SH-SY5Y (cell line): ENCODE data around the gene HUWE1.

ENCODE experiments used
- GATA2 ChIP-seq: IDR thresholded peaks from 2 replicates; pipeline ENCODE4 v1.6.1; 2011; ENCODE audit warnings: mild to moderate bottlenecking, low read depth, low read length
- GATA3 ChIP-seq: IDR thresholded peaks from 2 replicates; pipeline ENCODE4 v1.6.1; 2011; ENCODE audit warnings: low read depth, mild to moderate bottlenecking, low read length, moderate library complexity

Gene HUWE1

DNA sequence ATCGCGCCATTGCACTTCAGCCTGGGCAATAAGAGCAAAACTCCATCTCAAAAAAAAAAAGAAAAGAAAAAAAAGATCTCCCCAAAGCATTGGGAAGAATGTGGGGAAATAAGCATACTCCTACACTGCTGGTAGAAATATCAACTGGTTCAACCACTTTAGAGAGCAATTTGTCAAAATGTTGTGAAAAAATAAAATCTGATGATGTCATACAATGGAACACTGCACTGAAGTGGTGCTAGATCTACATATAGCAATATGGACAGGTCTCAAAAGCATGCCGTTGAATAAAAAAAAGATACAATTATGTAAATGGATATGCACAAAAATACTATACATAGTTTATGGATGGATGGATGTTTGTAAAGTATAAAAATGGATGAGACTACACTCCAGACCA, 18.3 kb upstream of the HUWE1 start:
- TF ChIP-seq GATA2 (no peak), GATA3 (no peak)

DNA sequence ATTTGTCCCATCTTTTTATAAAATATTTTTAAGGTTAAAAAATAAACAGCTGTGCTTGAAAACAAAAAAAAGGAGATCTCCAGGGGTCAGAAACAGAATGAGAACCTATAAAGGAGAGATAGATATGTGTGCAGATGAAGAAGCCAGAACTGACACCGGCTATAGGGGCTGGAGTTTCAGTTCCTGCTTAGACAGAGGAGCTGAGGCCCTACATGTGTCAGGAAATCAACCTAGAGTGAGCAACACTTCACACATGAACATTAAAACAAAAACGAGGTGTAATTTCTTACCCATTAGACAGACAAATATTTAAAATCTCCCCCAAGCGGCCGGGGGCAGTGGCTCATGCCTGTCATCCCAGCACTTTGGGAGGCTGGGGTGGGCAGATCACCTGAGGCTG, 17.8 kb upstream of the HUWE1 start:
- no peak for TF ChIP-seq GATA2
- TF ChIP-seq GATA3: no peak

- TF ChIP-seq GATA3: no peak
- TF ChIP-seq GATA2: no peak
Observed at GRCh38 chrX:53695946-53696549, 9.5 kb upstream of the HUWE1 start.

GRCh38 chrX:53694642-53695041, 8.1 kb upstream of the HUWE1 start:
- TF ChIP-seq GATA2 (no peak), GATA3 (no peak)

- TF ChIP-seq GATA2 (no peak), GATA3 (no peak)
Observed at GRCh38 chrX:53688300-53688699, 1.8 kb upstream of the HUWE1 start.

DNA sequence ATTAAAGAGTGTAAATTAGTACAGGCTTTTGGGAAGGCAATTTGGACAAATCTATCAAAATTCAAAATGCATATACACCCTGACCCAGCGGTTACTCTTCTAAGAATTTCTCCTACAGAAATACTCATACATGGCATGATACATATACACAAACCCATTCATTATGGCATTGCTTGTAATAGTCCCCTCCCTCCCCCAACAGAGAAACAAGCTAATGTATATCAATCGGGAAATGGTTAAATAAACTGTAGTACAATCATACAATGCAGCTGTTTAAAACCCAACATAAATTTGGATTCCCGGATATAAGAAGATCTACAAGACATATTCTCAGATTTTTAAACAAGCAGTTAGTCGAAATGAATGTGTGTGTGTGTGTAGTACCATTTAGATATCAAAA, 808 bp downstream of the HUWE1 start:
- TF ChIP-seq GATA2 (no peak), GATA3 (no peak)

GRCh38 chrX:53684415-53685192, 1.9 kb downstream of the HUWE1 start:
- TF ChIP-seq GATA3 (no peak), GATA2 (no peak)

- TF ChIP-seq GATA2: no peak
- TF ChIP-seq GATA3: no peak
Observed at GRCh38 chrX:53683556-53684414, 2.7 kb downstream of the HUWE1 start.

GRCh38 chrX:53682885-53683555, 3.5 kb downstream of the HUWE1 start:
- TF ChIP-seq GATA2 (no peak), GATA3 (no peak)

DNA sequence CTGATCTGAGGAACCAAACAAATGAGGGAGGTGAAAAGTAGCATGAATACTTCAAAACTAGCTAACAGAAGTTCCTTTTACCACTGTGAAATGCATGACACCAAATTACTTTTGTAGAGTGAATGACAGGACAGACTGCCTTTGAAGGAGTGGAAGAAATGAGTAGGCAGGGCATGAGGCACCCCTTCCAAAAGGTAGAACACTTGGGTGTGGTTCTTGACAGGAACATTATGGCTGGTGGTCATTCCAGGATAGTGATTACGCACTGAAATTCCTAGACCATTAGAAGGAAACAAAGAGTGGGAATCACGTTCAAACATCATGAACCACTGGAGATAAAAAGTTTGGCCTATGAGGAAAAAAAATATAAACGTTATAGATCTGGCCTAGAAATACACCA, 4.9 kb downstream of the HUWE1 start:
- TF ChIP-seq GATA3 (no peak), GATA2 (no peak)

- TF ChIP-seq GATA3 (no peak), GATA2 (no peak)
Observed at GRCh38 chrX:53678667-53679066, 7.9 kb downstream of the HUWE1 start.

GRCh38 chrX:53677286-53677685, 9.2 kb downstream of the HUWE1 start:
- TF ChIP-seq GATA3: no peak
- TF ChIP-seq GATA2: no peak

DNA sequence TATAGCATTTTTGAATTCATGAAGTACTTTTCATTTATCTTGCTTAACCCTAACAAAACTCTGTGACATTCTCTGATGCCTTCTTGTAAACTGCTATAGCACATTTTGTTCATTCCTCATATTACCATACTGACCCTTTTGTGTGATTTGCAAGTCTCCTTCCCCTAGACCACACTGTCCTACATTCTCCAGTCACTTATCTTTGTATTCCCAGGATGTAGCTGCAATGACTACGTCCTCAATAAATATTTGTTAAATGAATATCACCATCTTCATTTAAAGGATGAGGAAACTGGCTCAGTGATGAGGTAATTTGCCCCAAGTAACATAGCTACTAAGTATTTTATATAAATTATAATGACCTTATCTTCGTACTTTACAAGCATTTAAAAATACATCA, 11.9 kb downstream of the HUWE1 start:
- no peak for TF ChIP-seq GATA3
- TF ChIP-seq GATA2: no peak

DNA sequence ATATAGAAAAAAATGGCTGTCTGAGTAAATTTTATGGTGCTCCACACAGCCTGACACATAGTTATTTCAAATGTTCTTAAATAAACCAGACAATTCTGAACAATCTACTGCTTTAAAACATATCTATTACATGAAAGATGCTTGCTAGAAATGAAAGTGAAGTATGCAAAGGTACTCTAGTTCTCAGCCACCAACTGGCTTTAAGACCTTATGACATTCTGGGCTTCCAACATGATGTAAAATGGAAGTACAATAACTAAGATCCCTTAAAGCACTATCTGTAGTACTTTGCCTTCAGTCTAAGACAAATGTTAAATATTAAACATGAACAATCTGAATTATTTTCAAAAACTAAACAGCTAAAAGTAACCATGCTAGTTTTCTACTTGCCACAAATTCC, 17.3 kb downstream of the HUWE1 start:
- no peak for TF ChIP-seq GATA3

- TF ChIP-seq GATA2 (no peak), GATA3 (no peak)
Observed at GRCh38 chrX:53666171-53666570, 20.3 kb downstream of the HUWE1 start.
